HG03442 (cell line): Measurements from ENCODE around the gene HIBADH.

ENCODE experiments used
- ATAC-seq: cut with Tn5 transposase; IDR thresholded peaks from one replicate; pipeline ENCODE4 v1.9.1; 2021; ENCODE audit warnings: mild to moderate bottlenecking, moderate library complexity; ENCODE audit not compliant: unreplicated experiment

Gene HIBADH

GRCh38 chr7:27662490-27663205, at the start of gene HIBADH:
HIBADH (minus strand) TSS chr7:27662883; CDS start chr7:27662788, 95 bp downstream.
- ATAC-seq: peak; percentile 99

- no peak for ATAC-seq
These were observed 49.5 kb upstream of the HIBADH start for GRCh38 chr7:27712217-27712616.

GRCh38 chr7:27709137-27710075, 46.7 kb upstream of the HIBADH start:
- no peak for ATAC-seq

- ATAC-seq: no peak
These were observed 45.8 kb upstream of the HIBADH start for GRCh38 chr7:27708485-27708884.

GRCh38 chr7:27705200-27705594, 42.5 kb upstream of the HIBADH start:
- no peak for ATAC-seq

- no peak for ATAC-seq
These were observed 41.9 kb upstream of the HIBADH start for GRCh38 chr7:27704422-27705199.

- no peak for ATAC-seq
These were observed 40.5 kb upstream of the HIBADH start for GRCh38 chr7:27703181-27703580.

GRCh38 chr7:27700501-27700900, 37.8 kb upstream of the HIBADH start:
- ATAC-seq: no peak

GRCh38 chr7:27699751-27700150, 37.1 kb upstream of the HIBADH start:
- ATAC-seq: no peak

- peak; percentile 91 for ATAC-seq
These were observed 35.3 kb upstream of the HIBADH start for GRCh38 chr7:27697861-27698430.

- no peak for ATAC-seq
These were observed 32.4 kb upstream of the HIBADH start for GRCh38 chr7:27695096-27695495.

GRCh38 chr7:27693794-27694193, 31.1 kb upstream of the HIBADH start:
- no peak for ATAC-seq

- ATAC-seq: no peak
These were observed 28.0 kb upstream of the HIBADH start for GRCh38 chr7:27690649-27691048.

- no peak for ATAC-seq
These were observed 27.0 kb upstream of the HIBADH start for GRCh38 chr7:27689591-27690164.

- ATAC-seq: no peak
These were observed 26.5 kb upstream of the HIBADH start for GRCh38 chr7:27689150-27689549.

GRCh38 chr7:27688646-27689045, 26.0 kb upstream of the HIBADH start:
- no peak for ATAC-seq

- ATAC-seq: no peak
These were observed 25.4 kb upstream of the HIBADH start for GRCh38 chr7:27688056-27688455.

GRCh38 chr7:27686315-27686714, 23.6 kb upstream of the HIBADH start:
- no peak for ATAC-seq

GRCh38 chr7:27685893-27686292, 23.2 kb upstream of the HIBADH start:
- no peak for ATAC-seq

GRCh38 chr7:27685209-27685608, 22.5 kb upstream of the HIBADH start:
- ATAC-seq: no peak

- ATAC-seq: no peak
These were observed 21.8 kb upstream of the HIBADH start for GRCh38 chr7:27684491-27684890.
